ENCODE data around the gene GOLIM4. TPM values are rescaled to one million over a fixed set of nuclear protein-coding genes. Genes with fewer than 3 reads are reported as not detected.

The GOLIM4 gene
- total and polyA plus RNA-seq, 5 donors from 2014 or later = 0.67 TPM; not detected in 4

DNA sequence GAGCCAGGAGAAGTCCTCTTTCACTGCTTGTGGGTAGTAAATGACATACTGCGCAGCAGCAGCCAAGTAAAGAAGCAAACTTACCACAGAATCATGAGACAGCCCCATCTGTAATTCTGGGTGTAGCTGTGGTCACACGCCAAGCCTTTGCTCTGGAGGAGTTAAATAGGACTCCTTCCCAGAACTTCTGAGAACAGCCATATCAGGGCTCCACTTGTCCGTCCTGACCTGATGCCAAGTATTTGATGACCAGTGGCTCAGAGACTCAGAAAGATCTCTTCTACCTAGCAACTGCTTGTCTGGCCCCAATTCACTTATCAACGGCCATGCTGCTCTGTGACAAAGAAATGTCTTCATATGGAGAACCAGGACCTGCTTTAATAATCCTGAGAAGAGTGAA is 20.6 kb upstream of the GOLIM4 start:
- H3K4me1 Mint-ChIP-seq = no peaks in the 10 kb centered on the region
- H3K9me3 Mint-ChIP-seq = peaks cover 0 to 2% (median 0%) of the 10 kb centered on the region in 7 donors
- Histone ChIP-seq H3K9me3 (ENCODE audit: control insufficient read depth in 2 of 2, low read length in 2 of 2) (no peaks in the 10 kb centered on the region), H3K27me3 (ENCODE audit: control insufficient read depth, insufficient read depth, low read length) (no peaks in the 10 kb centered on the region), H3K4me1 (ENCODE audit: control insufficient read depth, insufficient read depth, low read length, poor library complexity, severe bottlenecking) (no peaks in the 10 kb centered on the region), H3K4me3 (ENCODE audit: low read depth, low read length) (no peak overlapping the region), H3K27ac (ENCODE audit: insufficient read depth, low read length, poor library complexity, severe bottlenecking) (no peak overlapping the region), H3K36me3 (ENCODE audit: control insufficient read depth, insufficient read depth, low read length) (no peaks in the 10 kb centered on the region)
- H3K27ac Mint-ChIP-seq = no peak overlapping the region
- no peak overlapping the region for H3K4me3 Mint-ChIP-seq
- H3K36me3 Mint-ChIP-seq = no peaks in the 10 kb centered on the region
- no peaks in the 10 kb centered on the region for H3K27me3 Mint-ChIP-seq
- no peak for ATAC-seq (ENCODE audit: low read depth in 2 of 2)
- no peak for DNase-seq

DNA sequence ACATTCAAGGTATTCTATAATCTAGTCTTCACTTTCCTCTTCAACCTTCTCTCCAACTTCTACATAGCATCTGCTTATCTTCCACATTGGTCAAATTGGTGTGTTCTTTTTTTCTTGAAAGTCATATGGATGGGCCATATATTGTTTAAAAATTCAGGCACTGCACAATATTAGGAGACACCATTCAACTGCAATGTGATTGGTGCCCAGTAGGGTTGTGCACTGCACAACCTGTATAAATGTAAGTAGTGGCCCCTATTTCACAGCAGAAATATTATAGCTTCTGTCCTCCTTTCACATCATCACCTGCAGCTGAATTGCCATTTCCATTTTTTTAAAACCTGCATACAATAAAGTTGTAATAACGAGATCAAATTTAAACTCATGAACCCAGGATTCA is 18.1 kb upstream of the GOLIM4 start:
- DNase-seq = no peak
- H3K36me3 Mint-ChIP-seq = no peaks in the 10 kb centered on the region
- H3K27ac Mint-ChIP-seq = no peak overlapping the region
- H3K27me3 ChIP-seq (ENCODE audit: control insufficient read depth, insufficient read depth, low read length) = no peaks in the 10 kb centered on the region
- no peak overlapping the region for H3K4me3 ChIP-seq (ENCODE audit: low read depth, low read length)
- H3K4me3 Mint-ChIP-seq = no peak overlapping the region
- H3K4me1 Mint-ChIP-seq = no peaks in the 10 kb centered on the region
- no peak overlapping the region for H3K27ac ChIP-seq (ENCODE audit: insufficient read depth, low read length, poor library complexity, severe bottlenecking)
- H3K27me3 Mint-ChIP-seq = no peaks in the 10 kb centered on the region
- peaks cover 0 to 2% (median 0%) of the 10 kb centered on the region in 7 donors for H3K9me3 Mint-ChIP-seq
- no peaks in the 10 kb centered on the region for H3K36me3 ChIP-seq (ENCODE audit: control insufficient read depth, insufficient read depth, low read length)
- no peak for ATAC-seq (ENCODE audit: low read depth in 2 of 2)
- H3K9me3 ChIP-seq (ENCODE audit: control insufficient read depth in 2 of 2, low read length in 2 of 2) = no peaks in the 10 kb centered on the region
- no peaks in the 10 kb centered on the region for H3K4me1 ChIP-seq (ENCODE audit: control insufficient read depth, insufficient read depth, low read length, poor library complexity, severe bottlenecking)

DNA sequence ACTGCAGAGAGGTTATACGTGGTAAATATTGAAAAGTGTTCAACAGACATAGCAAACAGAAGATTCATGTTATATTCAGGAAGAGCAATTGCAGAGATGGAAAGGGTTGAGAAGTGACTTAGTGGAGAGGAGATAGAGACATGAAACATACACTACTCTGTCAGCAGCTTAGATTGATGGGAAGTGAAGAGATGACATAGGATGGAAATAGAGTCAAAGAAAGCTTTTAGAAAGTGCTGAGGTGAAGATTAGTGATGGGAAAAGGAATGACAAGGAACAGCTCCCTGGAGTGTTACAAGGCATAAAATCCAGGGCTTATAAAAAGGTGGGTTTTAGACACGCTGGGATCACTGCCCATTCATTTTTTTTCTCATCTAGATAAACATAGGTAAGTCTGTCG is 17.2 kb upstream of the GOLIM4 start:
- no peak overlapping the region for H3K27ac ChIP-seq (ENCODE audit: insufficient read depth, low read length, poor library complexity, severe bottlenecking)
- H3K4me3 ChIP-seq (ENCODE audit: low read depth, low read length) = no peak overlapping the region
- DNase-seq (no peak), ATAC-seq (ENCODE audit: low read depth in 2 of 2) (no peak)
- no peaks in the 10 kb centered on the region for H3K9me3 ChIP-seq (ENCODE audit: control insufficient read depth in 2 of 2, low read length in 2 of 2)
- H3K27ac Mint-ChIP-seq = no peak overlapping the region
- H3K27me3 ChIP-seq (ENCODE audit: control insufficient read depth, insufficient read depth, low read length) = no peaks in the 10 kb centered on the region
- H3K36me3 ChIP-seq (ENCODE audit: control insufficient read depth, insufficient read depth, low read length) = no peaks in the 10 kb centered on the region
- H3K9me3 Mint-ChIP-seq = peaks cover 0 to 2% (median 0%) of the 10 kb centered on the region in 7 donors
- no peaks in the 10 kb centered on the region for H3K27me3 Mint-ChIP-seq
- no peaks in the 10 kb centered on the region for H3K4me1 Mint-ChIP-seq
- no peak overlapping the region for H3K4me3 Mint-ChIP-seq
- no peaks in the 10 kb centered on the region for H3K36me3 Mint-ChIP-seq
- H3K4me1 ChIP-seq (ENCODE audit: control insufficient read depth, insufficient read depth, low read length, poor library complexity, severe bottlenecking) = no peaks in the 10 kb centered on the region

DNA sequence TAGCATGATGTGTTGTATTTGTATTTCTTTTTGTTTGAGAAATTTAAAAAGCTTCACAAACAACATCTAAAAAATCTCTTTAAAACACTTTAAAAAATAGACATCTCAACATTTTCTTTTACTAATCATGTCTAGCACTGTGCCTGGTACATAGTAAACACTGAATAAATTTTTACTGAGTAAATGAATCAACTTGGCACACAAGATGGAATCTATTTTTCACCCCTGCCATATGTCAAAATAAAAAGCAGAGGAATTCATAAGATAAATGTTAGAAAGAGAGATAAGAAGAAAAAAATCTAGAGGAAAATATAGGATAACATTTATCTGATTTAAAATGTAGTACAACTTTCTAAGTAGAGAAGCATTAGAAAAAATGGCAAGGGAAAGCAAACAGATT is 8.6 kb upstream of the GOLIM4 start:
- H3K4me3 Mint-ChIP-seq = no peak overlapping the region
- no peak for ATAC-seq (ENCODE audit: low read depth in 2 of 2)
- Histone ChIP-seq H3K9me3 (ENCODE audit: control insufficient read depth in 2 of 2, low read length in 2 of 2) (no peaks in the 10 kb centered on the region), H3K36me3 (ENCODE audit: control insufficient read depth, insufficient read depth, low read length) (no peaks in the 10 kb centered on the region), H3K4me1 (ENCODE audit: control insufficient read depth, insufficient read depth, low read length, poor library complexity, severe bottlenecking) (no peaks in the 10 kb centered on the region), H3K4me3 (ENCODE audit: low read depth, low read length) (no peak overlapping the region), H3K27me3 (ENCODE audit: control insufficient read depth, insufficient read depth, low read length) (no peaks in the 10 kb centered on the region), H3K27ac (ENCODE audit: insufficient read depth, low read length, poor library complexity, severe bottlenecking) (no peak overlapping the region)
- H3K9me3 Mint-ChIP-seq = peaks cover 0 to 5% (median 3%) of the 10 kb centered on the region in 7 donors
- H3K27me3 Mint-ChIP-seq = peaks cover 6% of the 10 kb centered on the region
- no peaks in the 10 kb centered on the region for H3K4me1 Mint-ChIP-seq
- DNase-seq = no peak
- H3K36me3 Mint-ChIP-seq = no peaks in the 10 kb centered on the region
- H3K27ac Mint-ChIP-seq = no peak overlapping the region

DNA sequence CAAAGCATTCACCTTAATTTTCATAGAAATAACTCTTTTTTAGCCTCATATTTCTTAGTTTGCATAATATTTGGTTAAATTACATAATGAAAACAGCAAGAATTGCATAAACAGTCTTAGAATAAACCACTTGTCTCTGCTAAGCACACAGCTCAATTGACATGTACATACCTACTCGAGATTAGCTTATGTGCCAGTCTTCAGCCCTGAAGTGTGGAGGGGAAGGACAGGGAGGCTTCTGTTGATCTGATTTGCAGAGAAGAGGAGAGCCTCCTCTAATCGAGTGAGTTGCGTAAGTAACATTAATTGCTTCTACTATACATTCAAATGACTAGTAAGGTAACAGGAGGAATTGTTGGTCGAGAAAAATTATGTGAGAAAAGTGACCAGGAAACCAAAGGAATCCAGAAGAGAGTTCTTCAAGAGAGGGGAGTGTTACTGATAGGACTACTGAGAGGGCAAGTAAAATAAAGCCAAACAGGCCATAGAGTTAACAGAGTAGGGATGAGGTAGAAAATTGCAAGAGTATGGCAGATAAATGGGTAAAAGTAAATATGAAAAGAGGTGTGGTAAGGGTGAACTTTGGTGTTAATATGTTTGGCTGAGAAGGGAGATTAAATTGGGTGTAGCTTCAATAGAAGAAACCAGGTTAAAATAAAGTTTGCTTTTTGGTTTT is 7.1 kb upstream of the GOLIM4 start:
- H3K36me3 Mint-ChIP-seq = no peaks in the 10 kb centered on the region
- H3K9me3 Mint-ChIP-seq = peaks cover 0 to 7% (median 3%) of the 10 kb centered on the region in 7 donors
- Histone ChIP-seq H3K4me3 (ENCODE audit: low read depth, low read length) (no peak overlapping the region), H3K4me1 (ENCODE audit: control insufficient read depth, insufficient read depth, low read length, poor library complexity, severe bottlenecking) (no peaks in the 10 kb centered on the region), H3K36me3 (ENCODE audit: control insufficient read depth, insufficient read depth, low read length) (no peaks in the 10 kb centered on the region), H3K27ac (ENCODE audit: insufficient read depth, low read length, poor library complexity, severe bottlenecking) (no peak overlapping the region), H3K9me3 (ENCODE audit: control insufficient read depth in 2 of 2, low read length in 2 of 2) (no peaks in the 10 kb centered on the region), H3K27me3 (ENCODE audit: control insufficient read depth, insufficient read depth, low read length) (peaks cover 5% of the 10 kb centered on the region)
- no peak overlapping the region for H3K27ac Mint-ChIP-seq
- peaks cover 6% of the 10 kb centered on the region for H3K27me3 Mint-ChIP-seq
- H3K4me1 Mint-ChIP-seq = no peaks in the 10 kb centered on the region
- DNase-seq = no peak
- no peak for ATAC-seq (ENCODE audit: low read depth in 2 of 2)
- no peak overlapping the region for H3K4me3 Mint-ChIP-seq

DNA sequence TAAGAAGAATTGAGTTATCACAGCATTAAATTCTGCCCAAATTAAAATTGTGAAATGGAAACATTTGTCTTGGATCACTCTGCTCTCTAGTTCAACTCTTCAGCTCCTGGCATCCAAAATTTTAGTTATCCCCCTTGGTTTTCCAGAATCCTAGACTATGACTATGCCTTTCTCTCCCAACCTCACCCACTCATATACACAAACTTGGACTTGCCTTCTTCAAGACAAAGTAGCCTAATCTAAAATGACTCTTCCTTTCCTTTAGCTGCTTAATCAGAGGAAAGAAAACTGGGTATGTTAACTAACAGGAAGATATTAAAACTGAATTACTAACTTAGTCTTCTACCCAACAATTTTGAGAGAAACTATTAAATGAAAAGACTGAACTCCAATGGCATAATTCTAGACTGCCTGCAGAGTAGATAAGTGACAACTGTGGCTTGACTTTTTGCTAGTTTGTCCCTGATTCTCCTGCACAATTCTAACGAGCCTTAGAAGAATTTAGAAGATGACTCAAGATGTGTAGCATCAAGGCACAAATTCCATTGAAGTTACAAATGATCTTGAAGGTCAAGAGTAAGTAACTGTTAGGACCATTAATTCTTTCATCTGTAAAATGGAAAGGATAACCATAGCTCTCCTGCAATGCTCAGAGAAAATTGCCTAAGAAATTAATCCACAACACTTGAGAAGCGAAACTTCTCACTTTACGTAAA is 5.2 kb upstream of the GOLIM4 start:
- peaks cover 21% of the 10 kb centered on the region for H3K27me3 Mint-ChIP-seq
- H3K9me3 ChIP-seq (ENCODE audit: control insufficient read depth in 2 of 2, low read length in 2 of 2) = no peaks in the 10 kb centered on the region

DNA sequence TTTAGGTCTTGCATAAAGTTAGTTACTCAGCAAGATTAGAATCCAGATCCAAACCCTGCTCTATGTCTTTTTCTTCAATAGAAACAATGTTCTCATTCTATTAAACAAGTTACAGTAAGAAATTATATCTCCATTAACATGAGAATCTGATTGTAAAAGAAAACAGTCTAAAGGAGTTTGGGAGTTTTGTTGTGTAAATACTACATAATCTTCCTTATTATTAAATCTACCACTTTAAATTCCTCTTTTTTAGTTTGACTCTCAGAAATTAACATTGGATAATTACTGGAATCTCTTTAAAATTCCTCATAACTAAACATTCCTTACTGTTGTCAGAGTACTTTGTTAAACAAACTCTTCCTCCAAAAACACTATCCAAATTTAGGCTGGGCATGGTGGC is 1.7 kb upstream of the GOLIM4 start:
- Mint-ChIP-seq H3K4me1 (peaks cover 0 to 9% (median 8%) of the 10 kb centered on the region in 4 donors), H3K9me3 (peaks cover 0 to 7% (median 0%) of the 10 kb centered on the region in 7 donors), H3K4me3 (no peak overlapping the region), H3K36me3 (no peaks in the 10 kb centered on the region), H3K27ac (no peak overlapping the region), H3K27me3 (peaks cover 47% of the 10 kb centered on the region)
- DNase-seq (no peak), ATAC-seq (ENCODE audit: low read depth in 2 of 2) (no peak)
- Histone ChIP-seq H3K27me3 (ENCODE audit: control insufficient read depth, insufficient read depth, low read length) (peaks cover 19% of the 10 kb centered on the region), H3K9me3 (ENCODE audit: control insufficient read depth in 2 of 2, low read length in 2 of 2) (no peaks in the 10 kb centered on the region), H3K36me3 (ENCODE audit: control insufficient read depth, insufficient read depth, low read length) (no peaks in the 10 kb centered on the region), H3K4me1 (ENCODE audit: control insufficient read depth, insufficient read depth, low read length, poor library complexity, severe bottlenecking) (peaks cover 12% of the 10 kb centered on the region), H3K4me3 (ENCODE audit: low read depth, low read length) (no peak overlapping the region), H3K27ac (ENCODE audit: insufficient read depth, low read length, poor library complexity, severe bottlenecking) (no peak overlapping the region)

More for the DNA sequence above, 5.2 kb upstream of the GOLIM4 start:
- Mint-ChIP-seq H3K36me3 (no peaks in the 10 kb centered on the region), H3K4me1 (peaks cover 0 to 9% (median 5%) of the 10 kb centered on the region in 4 donors), H3K27ac (no peak overlapping the region), H3K9me3 (peaks cover 0 to 7% (median 2%) of the 10 kb centered on the region in 7 donors), H3K4me3 (no peak overlapping the region)
- Histone ChIP-seq H3K4me3 (ENCODE audit: low read depth, low read length) (no peak overlapping the region), H3K4me1 (ENCODE audit: control insufficient read depth, insufficient read depth, low read length, poor library complexity, severe bottlenecking) (peaks cover 1% of the 10 kb centered on the region), H3K27ac (ENCODE audit: insufficient read depth, low read length, poor library complexity, severe bottlenecking) (no peak overlapping the region), H3K36me3 (ENCODE audit: control insufficient read depth, insufficient read depth, low read length) (no peaks in the 10 kb centered on the region), H3K27me3 (ENCODE audit: control insufficient read depth, insufficient read depth, low read length) (peaks cover 12% of the 10 kb centered on the region)
- DNase-seq (no peak), ATAC-seq (ENCODE audit: low read depth in 2 of 2) (no peak)

Data from CD4-positive, CD25-positive, alpha-beta regulatory T cell (primary cell).